ENCODE measurements around the gene CSNK2A2.

CSNK2A2 gene

DNA sequence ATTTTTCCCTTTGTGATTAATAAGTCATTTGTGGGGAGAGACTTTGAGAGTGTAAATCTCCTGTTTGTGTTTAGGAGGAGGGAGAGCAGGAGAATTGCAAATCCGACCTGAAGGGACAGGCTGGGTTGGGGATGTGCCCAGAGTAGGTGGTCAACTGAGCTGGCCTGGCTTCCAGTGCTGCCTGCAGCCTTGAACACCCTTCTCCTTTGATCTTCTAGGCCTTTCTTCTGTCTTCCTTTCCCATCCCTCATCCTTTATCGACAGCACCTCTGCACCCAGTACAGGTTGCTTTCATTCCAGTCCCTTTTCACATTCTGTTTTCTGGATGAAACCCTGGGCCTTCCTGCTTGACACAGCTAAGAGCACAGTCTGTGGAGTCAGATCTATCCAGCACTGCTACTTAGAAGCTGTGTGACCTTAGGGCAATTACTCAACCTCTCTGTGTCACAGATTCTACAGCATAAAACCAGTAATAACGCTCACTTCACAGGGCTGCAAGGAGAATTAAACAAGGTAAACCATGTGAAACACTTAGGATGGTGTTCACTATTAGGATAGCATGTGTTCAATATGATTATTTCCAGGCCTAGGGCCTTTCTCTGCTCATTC lies 1.0 kb upstream of the CSNK2A2 start:
- no peak for DNase-seq

DNA sequence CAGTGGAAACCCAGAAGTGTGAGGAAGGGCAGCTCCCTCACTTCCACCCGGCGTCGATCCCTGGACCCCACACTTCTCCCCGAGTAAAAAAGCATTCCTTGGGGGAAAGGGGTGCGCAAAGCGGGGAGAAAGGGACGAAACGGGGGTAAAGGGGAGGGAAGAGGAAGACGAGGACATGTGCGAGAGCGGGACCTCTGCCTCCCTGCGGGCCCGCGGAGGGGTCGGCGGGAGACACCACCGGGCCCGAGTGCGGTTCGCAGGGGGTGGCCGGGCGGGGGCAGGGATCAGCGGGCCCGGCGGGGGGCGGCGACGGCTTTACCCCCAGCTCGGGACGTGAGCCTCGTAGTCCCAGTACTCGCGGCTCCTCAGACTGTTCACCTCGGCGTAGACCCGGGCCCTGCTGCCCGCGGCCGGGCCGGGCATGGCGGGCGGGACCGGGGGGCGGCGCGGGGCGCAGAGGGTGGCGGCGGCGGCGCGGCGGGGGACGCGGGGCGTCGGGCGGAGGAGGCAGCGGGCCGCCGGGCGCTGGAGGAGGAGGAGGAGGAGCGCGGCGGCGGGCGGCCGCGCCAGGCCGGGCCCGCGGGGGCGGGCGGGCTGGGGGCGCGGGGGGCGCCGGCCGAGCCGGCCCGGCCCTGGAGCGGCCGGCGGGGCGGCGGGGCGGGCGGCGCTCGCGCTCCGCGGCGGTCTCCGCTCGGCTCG lies 443 bp downstream of the CSNK2A2 start:
- no peak for DNase-seq

DNA sequence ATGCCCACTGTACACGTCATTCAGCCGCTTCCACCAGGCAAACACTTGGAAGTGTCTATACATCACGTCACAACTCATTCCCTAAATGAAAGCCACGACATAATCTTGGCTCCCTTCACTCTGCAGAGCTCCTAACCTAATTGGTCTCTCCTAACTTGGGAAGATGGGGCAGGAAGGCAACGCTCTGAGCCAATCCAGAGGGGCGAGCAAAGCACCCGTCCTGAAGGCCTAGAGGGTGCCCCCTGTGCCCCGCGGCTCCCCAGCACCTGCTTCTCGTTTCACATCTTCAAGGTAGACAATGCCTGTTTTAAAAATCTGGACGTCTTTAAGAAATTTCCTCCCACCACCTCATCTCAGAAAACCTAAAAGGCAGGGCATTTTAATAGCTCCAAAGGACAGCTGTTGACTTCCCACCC lies 1.0 kb downstream of the CSNK2A2 start:
- no peak for DNase-seq

DNA sequence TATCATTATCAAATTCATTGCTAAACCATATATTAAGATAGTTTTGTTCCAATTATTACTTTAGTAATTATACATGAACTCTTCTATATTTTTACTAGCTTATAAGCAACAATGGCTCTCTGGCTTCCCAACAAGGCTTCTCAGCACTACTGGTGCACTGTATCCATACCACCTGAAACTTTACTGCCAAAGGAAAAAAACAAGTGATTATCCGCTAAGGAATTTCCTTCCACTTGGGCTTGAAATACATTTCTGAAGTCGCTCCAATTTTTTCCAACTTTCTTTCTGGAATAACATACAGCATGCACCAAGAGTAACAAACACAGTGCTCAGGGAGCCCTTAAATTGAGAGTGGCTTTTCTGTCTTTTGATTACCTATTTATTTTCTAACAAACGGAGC lies 2.1 kb downstream of the CSNK2A2 start:
- DNase-seq: no peak

DNA sequence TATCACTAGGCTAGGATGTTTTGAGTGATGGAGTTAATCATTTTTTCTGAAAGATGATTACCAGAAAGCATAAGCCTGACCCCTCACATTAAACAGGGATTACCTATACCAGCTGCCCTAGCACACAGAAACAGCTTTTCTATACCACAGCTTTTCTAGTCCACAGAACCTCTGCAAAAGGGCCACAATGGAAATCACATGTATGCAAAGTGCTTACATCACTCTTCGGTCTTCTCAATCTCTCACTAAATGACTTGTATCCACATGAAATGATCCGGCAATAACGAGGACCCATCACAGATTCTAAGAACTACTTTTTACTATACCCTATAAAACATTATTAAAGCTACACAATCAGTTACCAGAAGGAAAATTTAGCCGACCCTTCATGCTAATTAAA lies 2.6 kb downstream of the CSNK2A2 start:
- no peak for DNase-seq

DNA sequence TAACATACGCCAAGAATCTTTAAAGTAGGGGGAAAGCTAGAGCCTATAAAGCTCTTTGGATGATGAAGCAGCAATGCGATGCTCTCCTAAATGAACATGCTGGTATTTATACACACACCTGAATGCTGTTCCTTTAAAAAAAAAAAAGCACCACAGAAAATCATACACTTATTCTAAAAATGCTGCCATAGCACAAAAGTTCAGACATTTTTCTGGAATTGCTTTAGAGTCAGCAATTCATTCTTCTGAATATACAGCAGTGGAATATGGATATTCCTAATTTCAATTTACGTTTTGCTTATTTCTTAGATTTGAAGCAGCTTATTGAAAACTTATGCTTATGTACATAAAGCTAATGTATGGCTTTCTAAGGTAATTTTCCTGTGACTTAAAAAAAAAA lies 3.1 kb downstream of the CSNK2A2 start:
- no peak for DNase-seq

DNA sequence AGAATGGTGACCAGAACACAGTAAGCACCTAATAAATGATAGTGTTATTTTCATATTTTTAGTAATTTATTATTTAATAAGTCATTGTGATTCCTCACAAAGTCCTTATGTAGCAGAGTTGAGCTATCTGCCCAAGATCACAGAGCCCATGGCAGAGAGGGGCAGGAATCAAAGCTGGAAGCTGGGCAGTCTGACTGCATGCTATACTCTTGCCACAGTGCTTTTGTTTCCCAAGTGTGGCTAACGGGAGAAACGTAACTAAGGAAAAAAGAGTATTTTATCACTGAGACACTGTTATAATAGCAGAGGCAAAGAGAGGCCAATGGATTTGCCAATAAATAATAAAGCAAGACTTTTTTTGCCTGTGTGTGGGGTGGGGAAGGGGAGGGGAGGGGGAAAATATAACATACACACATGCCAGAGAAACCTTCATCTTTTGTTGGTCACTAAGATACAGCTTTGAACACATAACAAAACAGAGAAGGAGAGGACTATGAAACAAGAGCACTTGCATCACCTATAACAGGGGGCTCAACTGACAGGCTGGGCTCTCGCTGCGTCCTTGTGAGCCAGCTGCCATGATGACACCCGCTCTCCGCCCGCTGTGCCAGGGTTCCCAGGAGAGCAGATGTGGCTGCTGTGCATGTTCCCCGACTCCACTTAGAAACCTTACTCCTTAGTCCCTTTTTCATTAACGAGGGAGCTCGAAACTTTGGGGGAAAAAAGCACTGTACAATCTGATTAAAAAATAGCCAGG lies 10.1 kb downstream of the CSNK2A2 start:
- no peak for DNase-seq

DNA sequence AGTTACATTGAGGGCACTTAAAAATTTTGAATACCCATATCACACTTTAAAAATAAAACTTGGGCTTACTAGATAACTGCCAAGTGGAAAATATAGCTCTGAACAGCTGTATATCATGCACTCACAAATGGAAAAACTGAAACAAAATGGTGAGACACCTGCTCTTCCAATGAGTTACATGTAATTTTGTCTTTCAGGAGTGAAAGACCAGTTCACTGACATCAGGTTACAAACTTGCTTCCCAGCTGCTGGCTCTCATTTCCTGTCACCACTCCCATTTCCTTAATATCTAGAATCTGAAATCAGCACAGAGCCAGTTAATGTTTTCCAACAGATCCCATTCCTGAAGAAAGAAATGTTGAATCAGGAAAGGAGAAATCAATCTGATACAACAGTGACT lies 10.8 kb downstream of the CSNK2A2 start:
- DNase-seq: no peak

DNA sequence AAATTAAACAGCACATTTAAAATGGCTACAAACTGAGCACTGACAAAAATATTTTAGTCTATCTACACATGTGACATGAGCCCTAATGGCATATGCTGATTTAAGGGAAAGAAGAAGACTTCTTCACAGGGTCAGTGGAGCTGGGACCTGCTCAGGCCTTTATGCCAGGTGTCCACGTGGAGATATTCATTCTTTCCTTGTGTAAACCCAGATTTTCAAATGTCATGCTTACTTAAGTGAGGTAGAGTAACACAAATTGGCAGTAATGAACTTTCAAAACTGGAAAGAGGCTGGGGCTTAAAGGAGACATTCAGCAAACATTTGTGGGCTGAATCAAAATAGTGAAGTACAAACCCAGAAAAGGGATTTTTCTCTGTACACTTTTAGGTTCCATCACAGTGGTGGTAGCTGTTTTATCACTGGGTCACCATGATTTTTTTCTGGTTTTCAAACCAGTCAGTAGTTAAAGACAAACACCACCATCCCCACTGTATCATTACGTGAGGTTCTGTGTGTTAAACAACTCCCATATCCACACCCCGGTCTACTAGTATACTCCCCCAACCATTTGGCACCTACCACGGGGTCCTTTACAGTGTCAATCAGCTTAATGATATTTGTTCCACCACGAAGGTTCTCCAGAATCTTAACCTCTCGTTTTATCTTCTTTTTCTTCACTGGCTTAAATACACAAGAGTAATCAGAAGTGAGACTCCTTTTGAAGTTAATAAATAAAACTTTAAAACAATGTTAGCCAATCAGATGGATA lies 11.5 kb downstream of the CSNK2A2 start:
- DNase-seq: no peak

DNA sequence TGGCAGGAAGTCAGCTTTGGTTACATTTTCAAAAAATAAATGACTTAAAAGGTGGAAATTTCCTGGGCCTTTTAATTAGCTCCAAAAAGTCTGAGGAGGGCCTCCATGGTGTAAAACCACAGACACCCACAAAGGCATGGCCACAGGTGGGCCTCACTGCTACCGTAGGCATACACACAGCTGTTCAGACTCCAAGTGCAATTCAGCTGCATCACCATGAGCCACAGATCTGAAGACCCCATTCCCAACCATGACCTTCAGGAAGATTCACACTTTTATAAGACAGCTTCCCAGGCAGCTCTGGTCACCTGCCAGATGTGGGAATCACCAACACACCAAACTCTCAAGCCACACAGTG lies 20.6 kb downstream of the CSNK2A2 start:
- DNase-seq: no peak

DNA sequence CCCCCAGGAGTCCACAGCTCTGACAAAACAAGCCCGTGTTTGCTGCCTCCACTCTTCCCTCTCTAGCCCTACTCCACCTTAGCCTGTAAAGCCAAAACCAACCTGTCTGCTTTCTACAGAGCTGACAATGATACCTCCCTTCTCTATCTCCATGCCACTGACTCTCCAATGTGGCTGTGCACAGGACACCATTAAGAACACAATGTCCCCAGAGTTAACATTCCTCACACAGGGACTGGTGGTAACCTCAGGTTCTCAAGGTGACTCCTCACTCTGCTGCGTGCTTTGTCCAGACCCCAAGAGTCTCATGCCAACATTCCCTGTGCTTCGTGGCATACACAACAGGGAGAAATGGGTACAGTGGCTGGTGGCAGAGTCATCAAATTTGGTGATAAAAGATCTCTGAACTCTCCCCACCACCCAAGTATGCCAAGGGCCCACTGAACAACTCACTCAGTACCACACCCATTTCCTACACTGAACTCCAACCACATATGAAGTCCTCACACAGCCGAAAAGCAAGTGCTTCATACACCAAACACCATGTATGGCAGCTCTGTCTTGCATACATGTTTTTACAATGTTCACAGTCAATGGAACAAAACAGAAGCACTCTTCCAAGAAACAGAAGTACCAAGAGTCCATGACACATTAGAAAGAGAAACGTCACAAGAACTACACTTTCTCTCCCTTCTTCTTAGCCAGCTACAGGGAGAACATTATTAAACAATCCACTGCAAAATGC lies 21.1 kb downstream of the CSNK2A2 start:
- no peak for DNase-seq

DNA sequence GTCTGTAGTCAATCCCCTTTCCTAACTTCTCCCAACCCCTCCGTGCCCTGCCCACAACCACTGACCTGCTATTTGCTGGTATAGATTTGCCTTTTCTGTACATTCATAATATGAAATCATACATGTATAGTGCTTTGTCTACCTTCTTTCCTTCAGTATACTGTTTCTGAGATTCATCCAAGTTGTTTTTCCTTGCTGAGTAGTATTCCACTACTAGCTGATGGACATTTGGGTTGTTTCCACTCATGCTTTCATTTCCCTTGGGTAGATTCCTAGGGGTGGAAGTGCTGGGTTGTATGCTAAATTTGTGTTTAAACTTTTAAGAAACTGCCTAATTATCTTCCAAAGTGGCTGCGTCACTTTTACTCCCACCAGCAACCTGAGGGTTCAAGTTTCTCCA lies 27.7 kb downstream of the CSNK2A2 start:
- DNase-seq: no peak

DNA sequence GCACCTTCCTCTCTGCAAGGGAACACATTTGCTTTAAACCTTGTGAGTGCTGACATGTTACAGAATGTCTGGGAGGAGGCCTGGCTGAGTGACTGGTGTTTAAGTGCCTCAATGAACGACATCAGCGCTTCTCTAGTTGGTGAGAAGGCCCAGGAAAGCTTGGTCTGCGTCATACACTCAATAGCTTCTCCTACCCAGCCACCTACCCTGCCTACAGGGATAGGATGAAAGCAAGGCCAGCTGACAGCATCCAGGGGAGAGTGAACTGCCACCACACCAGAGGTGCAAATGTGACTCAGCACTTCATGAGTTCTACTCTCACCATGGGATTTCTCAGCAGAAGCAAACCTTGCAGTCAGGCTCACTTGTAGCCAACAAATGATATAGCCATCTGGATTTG lies 37.1 kb downstream of the CSNK2A2 start:
- no peak for DNase-seq

DNA sequence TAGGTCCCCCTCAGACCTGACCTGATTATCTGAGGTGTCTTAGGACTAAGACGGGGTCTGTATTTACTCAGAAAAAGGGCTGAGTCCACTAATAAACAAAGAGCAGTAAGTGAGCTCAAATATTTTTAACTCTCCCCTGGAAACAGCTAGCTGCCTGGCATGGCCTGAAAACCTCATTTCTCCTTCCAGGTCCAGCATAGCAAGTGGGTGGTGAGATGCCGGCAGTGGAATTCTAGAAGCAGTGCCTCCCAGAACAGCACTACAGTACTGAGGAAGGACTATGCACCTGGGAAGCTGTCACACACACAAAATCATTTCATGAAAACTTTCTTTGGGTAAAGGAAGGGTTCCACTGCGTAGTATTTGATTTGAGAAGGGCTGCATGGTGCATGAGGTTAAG lies 39.2 kb downstream of the CSNK2A2 start:
- no peak for DNase-seq

DNA sequence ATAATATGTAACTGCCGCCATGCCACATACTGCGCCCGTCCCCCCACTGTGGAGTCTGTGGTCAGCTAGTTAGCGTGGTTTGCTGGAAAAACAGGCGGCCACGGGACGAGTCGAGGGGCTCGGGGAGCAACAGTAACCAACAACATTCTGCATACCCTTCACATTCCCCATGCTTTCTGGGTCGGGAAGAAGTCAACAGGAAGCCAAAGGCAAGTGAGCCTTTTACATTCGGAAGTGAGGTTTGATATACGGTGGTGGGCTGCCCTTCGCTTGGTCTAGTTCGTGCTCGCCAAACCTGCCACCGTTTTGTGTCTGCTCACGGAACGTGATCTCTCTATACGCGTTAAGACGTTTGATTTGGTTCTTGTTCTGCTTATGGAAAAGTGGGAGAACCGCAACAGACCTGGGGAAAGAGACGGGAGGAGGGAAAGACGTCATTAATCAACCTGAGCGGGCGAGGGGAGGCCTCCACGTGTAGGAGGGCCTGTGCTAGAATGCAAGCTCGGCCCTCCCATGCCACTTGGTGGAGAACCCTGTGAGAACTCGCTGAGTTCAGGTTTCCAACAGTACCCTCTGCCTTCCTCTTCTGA lies 39.9 kb downstream of the CSNK2A2 start:
- no peak for DNase-seq

DNA sequence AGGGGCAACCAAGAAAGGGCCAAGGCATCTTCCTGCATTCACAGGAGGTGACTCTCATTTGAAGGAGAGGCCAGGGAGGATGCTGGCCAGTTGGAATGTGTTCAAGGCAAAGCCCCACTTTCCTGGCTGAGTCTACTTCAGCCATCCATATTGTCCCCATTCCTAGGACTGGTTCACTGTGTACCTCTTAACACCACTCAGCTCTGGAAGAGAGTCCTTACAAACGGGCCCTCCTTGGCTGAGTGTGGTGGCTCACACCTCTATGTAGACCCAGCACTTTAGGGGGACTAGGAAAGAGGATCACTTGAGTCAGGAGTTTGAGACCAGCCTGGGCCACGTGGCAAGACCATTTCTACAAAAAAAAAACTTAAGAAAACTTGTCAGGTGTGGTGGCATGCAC lies 40.7 kb downstream of the CSNK2A2 start:
- DNase-seq: no peak

DNA sequence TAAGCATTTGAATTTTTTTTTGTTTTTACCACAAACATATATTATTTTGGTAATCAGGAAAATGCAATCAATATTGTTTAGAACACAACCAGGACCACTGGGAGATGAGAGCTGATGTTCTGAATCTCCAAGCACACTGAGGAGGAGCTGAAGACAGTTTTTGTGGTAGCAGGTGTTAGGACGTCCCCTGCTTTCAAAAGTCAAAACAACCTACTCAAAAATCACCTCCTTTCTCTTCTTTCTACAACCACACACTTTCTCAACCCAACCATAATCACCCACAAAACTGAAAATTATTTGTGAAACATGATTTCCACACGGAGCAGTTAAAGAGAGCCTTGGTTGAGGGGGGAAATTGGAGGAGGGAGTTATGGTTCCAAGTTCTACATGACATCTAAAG lies 42.1 kb downstream of the CSNK2A2 start:
- DNase-seq: no peak

DNA sequence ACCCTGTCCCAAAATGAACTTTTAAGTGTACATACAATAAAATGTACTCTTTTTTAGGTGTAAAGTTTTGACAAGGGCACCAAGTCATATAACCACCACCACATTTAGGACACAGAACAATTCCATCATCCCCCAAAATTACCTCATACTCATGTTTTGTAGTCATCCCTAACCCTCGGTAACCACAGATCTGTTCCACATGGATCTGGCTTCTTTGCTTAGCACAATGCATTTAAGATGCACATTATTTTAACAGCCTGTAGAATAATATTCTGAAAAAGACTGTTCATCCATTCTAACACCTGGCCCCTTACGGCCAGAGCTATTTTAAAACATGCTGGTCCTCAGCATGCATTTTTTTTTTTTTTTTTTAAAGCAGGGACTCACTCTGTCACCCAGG lies 43.6 kb downstream of the CSNK2A2 start:
- DNase-seq: no peak

DNA sequence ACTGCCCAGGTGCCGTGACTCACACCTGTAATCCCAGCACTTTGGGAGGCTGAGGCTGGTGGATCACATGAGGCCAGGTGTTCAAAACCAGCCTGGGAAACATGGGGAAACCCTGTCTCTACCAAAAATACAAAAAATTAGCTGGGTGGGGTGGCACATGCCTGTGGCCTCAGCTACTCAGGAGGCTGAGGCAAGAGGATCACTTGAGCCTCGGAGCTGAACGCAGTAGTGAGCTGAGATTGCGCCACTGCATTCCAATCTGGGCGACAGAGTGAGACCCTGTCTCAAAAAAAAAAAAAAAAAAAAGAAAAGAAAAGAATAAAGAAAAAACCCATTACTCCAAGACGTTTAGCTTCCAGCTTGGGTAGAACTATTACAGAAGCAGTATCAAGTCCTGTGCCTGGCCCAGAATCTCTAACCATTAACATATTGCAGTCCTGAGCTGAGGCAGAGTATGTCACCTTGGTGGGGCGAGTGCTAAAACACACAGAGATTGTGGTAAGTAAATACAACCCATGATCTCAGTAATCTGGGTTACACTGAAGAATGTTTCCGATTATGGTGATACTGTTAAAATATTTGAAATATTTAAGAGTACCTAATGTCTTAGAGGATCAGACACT lies 45.5 kb downstream of the CSNK2A2 start:
- DNase-seq: no peak

DNA sequence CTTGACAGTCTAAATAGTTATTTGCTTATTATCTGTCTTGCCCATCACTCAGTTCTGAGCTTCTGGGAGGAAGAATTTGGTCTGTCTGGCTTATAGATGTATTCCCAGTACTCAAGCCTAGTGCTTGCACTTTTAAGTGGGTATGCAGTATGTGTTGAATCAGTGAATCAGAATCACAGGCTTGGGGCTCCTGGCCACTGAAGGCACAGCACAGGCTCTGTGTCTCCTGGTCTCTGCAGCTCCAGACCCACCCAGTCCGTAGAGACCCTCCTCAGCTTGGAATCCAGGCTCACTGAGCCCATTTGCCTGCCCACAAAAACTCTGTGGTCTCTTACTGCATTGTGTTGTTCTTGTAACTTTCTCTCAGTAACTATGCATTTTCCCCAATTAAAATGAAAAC lies 49.4 kb downstream of the CSNK2A2 start:
- DNase-seq: no peak

DNA sequence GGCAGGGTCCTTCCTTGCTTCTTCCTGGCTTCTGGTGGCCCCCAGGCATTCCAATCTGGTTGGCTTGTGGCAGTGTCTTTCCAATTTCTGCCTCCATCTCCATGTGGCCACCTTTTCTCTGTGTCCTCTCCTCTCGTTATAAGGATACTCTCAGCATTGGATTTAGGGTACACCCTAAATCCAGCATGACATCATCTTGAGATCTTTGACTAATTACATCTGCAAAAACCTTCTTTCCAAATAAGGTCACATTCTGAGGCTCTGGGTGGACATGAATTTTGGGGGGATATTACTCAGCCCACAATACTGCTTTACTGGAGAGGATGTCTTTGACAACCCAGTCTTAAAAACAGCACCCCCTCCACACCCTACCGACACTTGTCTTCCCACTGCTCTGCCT lies 49.8 kb downstream of the CSNK2A2 start:
- no peak for DNase-seq

DNA sequence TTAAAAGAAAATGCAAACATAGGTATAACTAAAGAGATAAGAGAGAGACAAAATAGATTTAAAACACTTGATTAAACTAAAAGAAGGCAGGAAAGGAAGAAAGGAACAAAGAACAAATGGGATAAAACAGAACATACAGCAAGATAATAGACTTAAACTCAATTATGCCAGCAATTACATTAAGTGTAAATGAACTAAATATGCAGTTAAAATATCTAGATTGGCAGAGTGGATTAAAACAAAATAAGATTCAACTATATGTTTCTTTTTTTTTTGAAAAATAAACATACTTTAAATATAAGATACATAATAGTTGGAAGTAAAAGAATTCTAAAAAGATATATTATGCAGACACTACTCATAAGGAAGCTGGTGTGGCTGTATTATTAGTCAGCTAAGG lies 59.1 kb downstream of the CSNK2A2 start:
- DNase-seq: no peak
